HEK293 (cell line): ENCODE results near the gene STK16.

Source experiments
- ATF2 ChIP-seq: fragments of 450-650 bp; formaldehyde crosslinking; IDR thresholded peaks from 2 replicates; pipeline ENCODE4 v1.5.1; 2016; ENCODE audit warnings: missing biosample characterization, missing genetic modification characterization, low read depth
- GLIS1 ChIP-seq: fragments of 450-650 bp; formaldehyde crosslinking; IDR thresholded peaks from 2 replicates; pipeline ENCODE4 v1.5.1; 2016; ENCODE audit warnings: missing biosample characterization, missing genetic modification characterization
- ZBTB8A ChIP-seq: fragments of 450-650 bp; formaldehyde crosslinking; IDR thresholded peaks from 2 replicates; pipeline ENCODE4 v1.5.1; 2016; ENCODE audit warnings: missing biosample characterization, missing genetic modification characterization
- ZNF121 ChIP-seq: fragments of 450-650 bp; formaldehyde crosslinking; IDR thresholded peaks from 2 replicates; pipeline ENCODE4 v1.5.1; 2016; ENCODE audit warnings: missing biosample characterization, missing genetic modification characterization

GRCh38 chr2:219234331-219234730 lies 10.9 kb upstream of the STK16 start:
- TF ChIP-seq ZBTB8A, result no peak
- no peak for TF ChIP-seq ZNF121 (tag by site-specific recombination)
- no peak for TF ChIP-seq ATF2 (tag by site-specific recombination)
- TF ChIP-seq GLIS1 (tag by site-specific recombination), result no peak
